Central memory CD4-positive, alpha-beta T cell (primary cell): ENCODE data around the gene VHLL.
"Not testable (repeated sequence)": the region's sequence is repeated elsewhere in the genome, so short reads cannot be mapped to it uniquely, and the experiment has no call there.

Experiments
- DNase-seq: peaks from one replicate; pipeline ENCODE4 v3.0.0; 2022
- total RNA-seq, 3 experiments: gene quantifications; one replicate each; lab custom pipeline; 2026; lab: John Stamatoyannopoulos, UW

Gene VHLL
- total RNA-seq = 0 to 0.16 (median 0.11) reads per million in 3 experiments

- DNase-seq = no peak
Measured at GRCh38 chr1:156298852-156299357, at the start of gene VHLL. Gene VHLL (minus strand): TSS chr1:156299307. CDS start chr1:156299189, 118 bp downstream.

- no peak for DNase-seq
Measured at GRCh38 chr1:156347331-156347730, 48.2 kb upstream of the VHLL start.

- no peak for DNase-seq
Measured at GRCh38 chr1:156346636-156347035, 47.5 kb upstream of the VHLL start.

GRCh38 chr1:156346035-156346434 lies 46.9 kb upstream of the VHLL start:
- DNase-seq = not testable (repeated sequence)

GRCh38 chr1:156344409-156344808 lies 45.3 kb upstream of the VHLL start:
- DNase-seq = no peak

- no peak for DNase-seq
Measured at GRCh38 chr1:156342166-156342955, 43.3 kb upstream of the VHLL start.

- peak; percentile 100 for DNase-seq
Measured at GRCh38 chr1:156338180-156338976, 39.3 kb upstream of the VHLL start, which contains the start of the genes CCT3 and TSACC. Gene CCT3 (minus strand): TSS chr1:156338292. CDS start chr1:156338184, 108 bp downstream. Gene TSACC (plus strand): TSS chr1:156338526. CDS start chr1:156339758, 1,232 bp downstream.

GRCh38 chr1:156337888-156338179 lies 38.7 kb upstream of the VHLL start:
- DNase-seq = no peak

- DNase-seq = no peak
Measured at GRCh38 chr1:156337052-156337887, 38.2 kb upstream of the VHLL start.

- DNase-seq = no peak
Measured at GRCh38 chr1:156336242-156336641, 37.1 kb upstream of the VHLL start.

- DNase-seq = not testable (repeated sequence)
Measured at GRCh38 chr1:156323179-156323578, 24.1 kb upstream of the VHLL start.

- DNase-seq = no peak
Measured at GRCh38 chr1:156320560-156320959, 21.5 kb upstream of the VHLL start.

- no peak for DNase-seq
Measured at GRCh38 chr1:156319664-156320063, 20.6 kb upstream of the VHLL start.

- DNase-seq = no peak
Measured at GRCh38 chr1:156316909-156317308, 17.8 kb upstream of the VHLL start.

GRCh38 chr1:156310962-156311361 lies 11.9 kb upstream of the VHLL start:
- DNase-seq = no peak

- DNase-seq = no peak
Measured at GRCh38 chr1:156308078-156308477, 9.0 kb upstream of the VHLL start.

GRCh38 chr1:156305215-156305614 lies 6.1 kb upstream of the VHLL start:
- DNase-seq = no peak

- no peak for DNase-seq
Measured at GRCh38 chr1:156303241-156303640, 4.1 kb upstream of the VHLL start.

- DNase-seq = peak; percentile 57
Measured at GRCh38 chr1:156295391-156295947, 3.6 kb downstream of the VHLL start, which contains the start of gene GLMP. Gene GLMP (minus strand): TSS chr1:156295679. CDS start chr1:156295645, 34 bp downstream.

GRCh38 chr1:156293895-156294294 lies 5.2 kb downstream of the VHLL start:
- DNase-seq = no peak

- no peak for DNase-seq
Measured at GRCh38 chr1:156293098-156293434, 6.0 kb downstream of the VHLL start.
